Stimulated activated CD8-positive, alpha-beta memory T cell treated with anti-CD3 and anti-CD28 coated beads, Interleukin-4, amount 100 ng/mL, for 4 hours (primary cell): ENCODE results near the gene CBR3.
"Not testable (repeated sequence)": the region's sequence is repeated elsewhere in the genome, so short reads cannot be mapped to it uniquely, and the experiment has no call there.

ENCODE experiments used
- DNase-seq, 2 donors: peaks; one replicate each; pipeline ENCODE4 v3.0.0-alpha.2; 2020; ENCODE audit warnings: low read depth in 2 of 2, low spot score in 1 of 2

CBR3 gene

DNA sequence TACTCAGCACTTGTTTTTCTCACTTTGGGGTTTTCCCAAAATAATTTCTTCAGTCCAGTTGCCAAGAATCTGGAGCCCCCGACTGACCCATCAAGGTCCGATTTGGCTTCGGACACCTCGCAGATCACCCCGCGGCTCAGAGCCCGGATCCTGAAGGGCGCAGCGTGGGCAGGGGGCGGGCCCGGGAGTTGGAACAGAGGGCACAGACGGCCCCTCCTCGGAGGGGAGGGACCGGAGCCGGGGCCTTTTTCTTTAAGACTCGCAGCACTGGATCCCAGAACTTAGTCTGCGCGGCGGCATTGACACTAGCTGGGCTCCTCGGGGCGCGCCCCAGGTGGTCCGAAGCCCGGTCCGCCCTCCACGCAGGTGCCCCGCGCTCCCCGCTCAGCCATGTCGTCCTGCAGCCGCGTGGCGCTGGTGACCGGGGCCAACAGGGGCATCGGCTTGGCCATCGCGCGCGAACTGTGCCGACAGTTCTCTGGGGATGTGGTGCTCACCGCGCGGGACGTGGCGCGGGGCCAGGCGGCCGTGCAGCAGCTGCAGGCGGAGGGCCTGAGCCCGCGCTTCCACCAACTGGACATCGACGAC lies at the start of gene CBR3:
Gene CBR3 (plus strand): TSS at position 277 of the 588 bp plus-strand sequence. CDS start 114 bp downstream, at position 391.
- no peak for DNase-seq

DNA sequence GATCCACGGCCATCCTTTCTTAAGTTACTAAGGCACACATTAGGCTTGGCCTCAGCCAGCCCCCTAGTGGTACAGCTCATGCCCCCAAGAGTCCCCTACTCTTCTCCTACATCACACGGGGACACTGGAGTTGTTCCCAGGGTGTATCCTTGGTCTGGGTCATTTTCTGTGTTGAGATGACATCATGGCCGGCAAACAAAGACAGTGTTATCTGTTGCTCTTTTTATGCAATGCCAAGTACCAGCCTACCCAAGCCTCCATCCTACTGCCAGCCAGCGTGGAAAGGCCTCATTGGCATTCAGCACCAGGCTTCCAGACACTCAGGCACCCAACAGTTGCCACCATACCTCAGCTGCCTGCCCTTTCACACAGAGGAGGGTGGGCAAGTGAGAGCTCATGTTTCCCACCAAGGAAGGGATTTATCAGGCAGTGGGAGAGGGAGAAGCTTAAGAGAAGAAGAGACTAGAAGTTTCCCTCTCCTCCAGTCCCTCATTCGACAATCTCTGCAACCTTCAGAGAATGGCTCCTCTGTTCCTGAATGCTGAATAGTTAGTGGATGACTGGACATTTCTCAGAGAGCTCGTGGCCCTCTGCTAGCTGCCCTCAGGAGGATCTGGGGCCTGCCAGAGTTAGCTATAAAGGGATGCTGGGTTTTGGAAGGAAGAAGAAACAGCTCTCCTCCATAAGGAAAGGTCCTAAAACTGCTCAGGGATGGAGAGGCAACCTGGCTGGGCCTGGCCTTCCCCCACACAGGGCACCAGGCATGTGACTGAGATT lies 47.3 kb upstream of the CBR3 start:
- DNase-seq: no peak

DNA sequence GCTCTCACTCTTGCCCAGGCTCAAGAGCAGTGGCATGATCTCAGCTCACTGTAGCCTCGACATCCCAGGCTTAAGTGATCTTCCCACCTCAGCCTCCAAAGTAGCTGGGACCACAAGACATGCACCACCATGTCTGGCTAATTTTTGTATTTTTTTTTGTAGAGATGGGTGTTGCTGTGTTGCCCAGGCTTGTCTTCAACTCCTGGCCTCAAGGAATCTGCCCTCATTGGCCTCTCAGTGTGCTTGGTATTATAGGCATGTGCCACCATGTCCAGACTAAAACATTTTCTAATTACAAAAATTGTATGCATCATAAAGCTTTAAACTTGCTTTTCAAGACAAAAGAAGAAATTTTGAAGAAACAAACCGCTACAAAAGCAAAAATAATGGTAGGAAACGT lies 44.9 kb upstream of the CBR3 start:
- no peak for DNase-seq

DNA sequence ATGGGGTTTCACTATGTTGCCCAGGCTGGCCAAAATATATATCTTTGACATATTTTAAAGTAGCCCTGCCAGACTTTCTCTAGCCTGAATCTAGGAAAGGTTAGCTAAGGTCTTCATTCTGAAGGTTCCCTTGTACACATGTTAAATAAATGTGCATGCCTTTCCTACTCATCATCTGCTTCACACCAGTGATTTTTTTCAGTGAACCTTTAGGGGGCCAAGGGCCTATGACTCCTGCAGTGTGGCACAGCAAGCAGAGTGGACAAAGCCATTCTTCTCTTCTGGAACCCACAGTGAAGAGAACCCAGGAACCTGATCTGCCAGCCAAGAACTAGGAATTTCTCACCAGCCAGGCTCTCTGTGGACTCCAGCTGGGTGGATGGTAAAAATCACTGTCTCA lies 42.2 kb upstream of the CBR3 start:
- DNase-seq: no peak

DNA sequence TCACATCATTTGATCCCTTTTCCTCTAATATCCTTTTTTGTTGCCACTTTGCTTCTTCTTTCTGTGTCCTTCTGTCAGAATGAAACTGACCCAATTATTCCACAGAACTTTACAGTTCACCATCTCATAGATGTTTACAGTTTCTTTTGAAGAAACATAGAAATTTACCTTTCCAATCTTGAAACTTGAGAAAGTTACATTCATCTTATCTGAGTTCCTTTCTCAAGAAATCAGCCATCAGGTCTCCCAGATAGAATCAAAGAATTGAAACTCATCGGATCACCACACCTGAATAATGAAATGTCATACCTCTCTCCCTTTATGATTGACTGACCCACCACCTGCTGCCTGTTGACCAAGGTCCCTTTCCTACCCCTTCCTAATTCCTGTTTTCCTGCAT lies 41.4 kb upstream of the CBR3 start:
- DNase-seq: no peak

DNA sequence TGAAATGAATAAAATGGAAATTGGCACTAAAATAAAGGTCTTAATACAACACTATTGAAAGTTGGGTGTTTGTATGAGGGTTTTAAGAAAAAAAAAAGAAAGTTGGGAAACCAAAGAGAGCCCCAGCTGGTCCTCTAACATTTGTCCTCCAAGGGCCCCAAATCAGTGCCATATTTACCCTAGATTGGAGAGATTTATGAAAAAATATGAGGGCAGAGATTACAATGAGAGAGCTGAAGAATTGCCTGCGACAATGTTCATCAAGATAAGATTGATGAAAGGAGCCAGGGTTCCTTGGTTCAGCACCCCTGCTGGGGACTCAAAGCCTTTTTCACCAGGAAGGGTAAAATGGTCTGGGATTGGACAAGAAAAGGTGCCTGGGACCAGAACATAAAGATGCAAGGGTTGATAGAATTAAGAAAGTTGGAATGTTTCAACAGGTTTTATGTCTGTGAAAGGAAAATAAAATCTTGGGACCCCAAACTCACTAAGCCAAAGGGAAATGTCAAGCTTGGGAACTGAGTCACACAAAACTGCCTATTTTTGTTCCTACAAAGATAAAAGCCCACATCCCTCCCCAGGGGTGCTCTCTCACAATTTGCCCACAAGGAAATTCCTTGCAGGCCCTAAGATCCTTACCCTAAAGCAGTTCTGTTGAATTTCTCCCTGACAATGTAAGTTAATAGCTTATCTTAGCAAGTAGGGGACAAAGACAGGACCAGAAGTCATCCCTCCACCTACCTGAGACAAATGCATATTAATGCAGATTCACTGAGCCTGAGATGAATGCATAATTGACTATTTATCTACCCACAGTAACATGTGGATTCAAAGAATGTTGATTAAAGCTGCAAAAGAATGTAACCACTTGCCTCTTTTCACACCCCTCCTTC lies 38.2 kb upstream of the CBR3 start:
- DNase-seq: no peak

DNA sequence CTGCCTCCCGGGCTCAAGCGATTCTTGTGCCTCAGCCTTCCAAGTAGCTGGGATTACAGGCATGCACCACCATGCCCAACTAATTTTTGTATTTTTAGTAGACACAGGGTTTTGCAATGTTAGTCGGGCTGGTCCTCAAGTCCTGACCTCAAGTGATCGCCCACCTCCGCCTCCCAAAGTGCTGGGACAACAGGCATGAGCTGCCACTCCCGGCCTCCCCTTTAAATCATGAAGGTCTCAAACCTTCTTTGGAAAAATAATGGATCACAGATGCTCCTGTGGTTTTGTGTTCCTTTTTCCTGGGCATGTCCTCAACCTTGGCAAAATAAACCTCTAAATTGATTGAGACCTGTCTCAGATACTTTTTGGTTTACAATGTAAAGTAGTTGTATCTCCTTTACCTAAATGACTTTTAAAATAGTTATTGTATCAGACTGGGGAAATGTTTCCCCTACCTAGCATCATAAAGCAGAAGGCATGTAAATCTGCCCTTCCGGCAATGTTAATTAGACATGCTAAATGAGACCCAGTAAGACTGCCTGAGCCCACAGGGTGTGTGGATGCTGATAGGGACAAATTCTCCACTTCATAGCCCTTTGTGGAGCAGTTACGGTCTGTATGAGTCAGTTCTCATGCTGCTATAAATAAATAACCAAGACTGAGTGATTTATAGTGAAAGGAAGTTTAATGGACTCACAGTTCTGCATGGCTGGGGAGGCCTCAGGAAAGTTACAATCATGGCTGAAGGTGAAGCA lies 37.3 kb upstream of the CBR3 start:
- no peak for DNase-seq

DNA sequence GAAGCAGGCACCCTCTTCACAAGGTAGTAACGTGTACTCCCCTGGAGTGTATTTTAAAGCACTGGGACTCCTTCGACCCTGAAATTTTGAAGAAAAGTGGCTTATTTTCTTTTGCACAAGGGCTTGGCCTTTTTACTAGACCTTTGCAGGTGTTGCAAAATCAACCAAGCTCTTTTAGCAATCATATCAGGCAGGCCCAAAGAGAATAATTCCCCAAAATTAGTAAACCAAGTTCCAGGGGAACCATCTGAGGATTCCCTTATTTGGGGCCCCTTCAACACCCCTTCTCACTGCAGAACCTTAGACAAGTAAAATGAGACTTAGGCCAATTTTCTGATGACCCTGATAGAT lies 36.7 kb upstream of the CBR3 start:
- no peak for DNase-seq

DNA sequence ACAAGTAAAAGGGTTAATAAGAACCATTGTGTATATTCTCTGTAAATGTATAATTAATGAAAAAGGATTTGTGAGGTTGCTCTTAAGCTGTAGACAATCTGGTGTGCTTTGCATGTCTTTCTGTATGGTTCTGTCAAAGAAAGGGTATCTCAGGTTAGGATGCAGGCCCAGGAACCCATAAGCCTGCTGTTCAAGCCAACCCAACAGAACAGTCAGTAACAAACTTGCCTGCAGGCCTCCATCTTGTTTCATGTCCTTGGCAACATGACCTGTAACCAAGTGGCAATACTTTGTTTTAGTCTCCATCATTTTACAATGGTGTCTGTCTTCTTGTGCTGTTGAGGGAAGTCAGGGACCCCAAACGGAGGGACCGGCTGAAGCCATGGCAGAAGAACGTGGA lies 35.9 kb upstream of the CBR3 start:
- DNase-seq: no peak

DNA sequence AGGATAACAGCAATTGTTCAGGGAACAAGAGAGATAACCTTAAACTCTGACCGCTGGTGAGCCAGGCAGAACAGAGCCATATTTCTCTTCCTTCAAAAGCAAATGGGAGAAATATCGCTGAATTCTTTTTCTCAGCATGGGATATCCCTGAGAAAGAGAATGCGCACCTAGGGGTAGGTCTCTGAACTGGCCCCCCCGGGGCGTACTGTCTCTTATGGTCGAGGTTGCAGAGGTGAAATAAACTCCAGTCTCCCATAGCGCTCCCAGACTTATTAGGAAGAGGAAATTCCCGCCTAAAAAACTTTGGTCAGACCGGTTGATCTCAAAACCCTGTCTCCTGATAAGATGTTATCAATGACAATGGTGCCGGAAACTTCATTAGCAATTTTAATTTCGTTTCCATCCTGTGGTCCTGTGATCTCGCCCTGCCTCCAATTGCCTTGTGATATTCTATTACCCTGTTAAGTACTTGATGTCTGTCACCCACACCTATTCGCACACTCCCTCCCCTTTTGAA lies 35.1 kb upstream of the CBR3 start:
- DNase-seq: not testable (repeated sequence)

DNA sequence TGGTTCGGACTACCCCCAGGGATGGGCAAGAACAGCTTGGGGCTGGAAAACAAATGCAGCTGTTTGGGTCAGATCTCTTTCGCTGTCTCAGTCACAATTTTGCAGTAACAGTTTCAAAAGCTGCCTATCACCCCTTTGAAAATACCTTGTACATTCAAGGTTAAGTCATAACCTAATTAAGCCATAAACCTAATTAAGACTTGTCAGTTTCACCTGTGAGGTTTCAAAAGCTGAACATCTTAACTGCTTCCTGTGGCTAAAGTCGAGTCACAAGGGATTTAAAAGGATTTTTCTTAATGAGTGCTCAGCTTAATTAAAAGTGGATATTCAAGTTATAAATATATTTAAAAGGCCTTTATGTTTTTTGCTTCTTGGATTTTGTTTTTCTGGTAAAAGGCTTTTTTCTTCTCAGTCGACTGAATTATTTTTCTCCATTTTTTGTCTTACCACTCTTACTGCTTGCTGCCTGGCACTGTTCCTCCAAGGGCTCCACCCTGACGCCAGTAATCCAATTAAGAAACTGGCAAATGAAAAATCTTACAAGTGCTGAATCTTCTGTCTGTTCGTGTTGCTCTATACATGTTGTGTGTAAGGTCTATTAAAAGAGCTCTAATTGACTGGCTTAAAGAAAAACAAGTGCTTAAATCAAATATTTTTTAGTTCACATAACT lies 33.8 kb upstream of the CBR3 start:
- DNase-seq: no peak

DNA sequence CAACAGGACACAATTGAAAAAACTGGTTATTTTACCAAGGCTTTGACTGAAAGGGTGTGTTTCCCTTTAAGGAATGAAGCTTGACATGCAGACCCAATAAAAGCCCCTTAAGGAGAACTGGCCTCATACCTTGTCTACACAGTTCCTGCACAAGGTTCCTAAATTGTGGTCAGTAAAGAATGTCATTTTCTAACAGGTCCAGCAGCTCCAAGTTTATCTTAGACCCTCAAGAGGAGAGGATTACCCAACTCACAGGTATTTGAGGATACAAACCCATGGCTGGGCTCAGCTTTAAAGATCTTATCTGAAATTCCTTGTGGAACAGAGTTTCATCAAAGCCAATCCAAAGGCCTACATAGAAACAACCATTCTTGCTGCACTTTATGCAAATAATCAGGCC lies 31.4 kb upstream of the CBR3 start:
- DNase-seq: no peak

DNA sequence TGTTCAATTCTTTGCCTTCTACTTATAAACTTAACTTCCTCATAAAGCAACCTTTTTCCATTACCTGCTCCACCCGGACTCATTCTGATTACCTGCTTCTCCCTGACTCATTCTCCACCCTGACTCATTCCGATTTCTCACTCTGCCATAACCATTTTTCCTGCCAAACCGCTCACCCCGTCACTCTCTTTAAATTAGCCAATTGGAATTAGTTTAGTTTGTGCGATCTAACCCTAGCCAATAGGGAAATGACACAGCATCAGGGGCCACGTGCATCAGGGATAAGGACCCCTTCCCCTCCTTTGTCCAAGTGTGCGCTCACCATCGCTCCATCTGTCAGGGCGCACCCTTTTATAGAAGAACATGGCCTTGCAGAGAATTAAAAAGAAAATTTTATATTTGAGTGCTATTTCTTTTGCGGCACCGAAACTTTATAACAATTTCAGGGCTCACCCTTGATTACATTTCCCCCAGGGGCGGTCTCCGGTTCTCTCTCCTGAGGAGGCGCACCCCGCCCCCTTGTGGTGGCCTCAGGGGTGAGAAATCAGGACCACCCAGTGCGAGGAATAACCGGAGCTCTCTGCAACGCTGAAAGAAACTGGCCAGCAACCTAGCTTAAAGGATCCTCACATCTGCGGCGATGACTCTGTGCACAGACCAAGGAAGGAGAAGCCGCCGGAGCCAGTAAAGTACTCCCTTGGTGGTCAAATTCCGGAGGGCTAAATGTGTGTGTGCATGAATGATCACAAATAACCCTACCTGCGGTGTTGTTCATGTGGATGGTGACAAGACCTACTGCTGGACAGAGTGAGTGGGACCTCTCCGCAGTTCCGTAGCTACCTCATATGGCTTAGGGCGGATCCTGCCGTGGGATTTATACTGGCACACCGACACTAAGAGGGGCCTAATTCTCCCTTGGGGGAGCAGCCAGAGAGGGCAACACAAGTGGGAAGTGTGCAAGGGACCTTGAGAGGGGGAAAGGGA lies 30.3 kb upstream of the CBR3 start:
- peak; percentile 15 to 46 for DNase-seq

DNA sequence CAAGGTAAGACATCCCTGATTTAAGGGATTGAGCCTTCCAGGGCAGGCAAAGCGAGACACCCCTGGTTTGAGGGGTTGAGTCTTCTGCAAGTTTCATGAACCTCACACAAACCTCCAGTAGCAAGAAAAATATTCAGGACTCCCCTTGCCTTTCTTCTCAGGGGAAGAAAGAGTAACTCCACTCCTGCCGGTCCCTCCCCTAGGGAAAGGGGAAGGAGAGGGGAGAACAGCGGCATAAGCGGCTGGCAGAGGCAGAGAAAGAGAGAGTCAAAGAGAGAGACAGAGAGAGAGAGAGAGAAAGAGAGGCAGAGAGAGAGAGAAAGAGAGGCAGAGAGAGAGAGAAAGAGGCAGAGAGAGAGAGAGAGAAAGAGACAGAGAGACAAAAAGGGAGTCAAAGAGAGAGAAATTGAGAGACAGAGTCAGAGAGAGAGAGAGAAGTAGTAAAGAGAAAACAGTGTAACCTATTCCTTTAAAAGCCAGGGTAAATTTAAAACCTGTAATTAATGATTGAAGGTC lies 29.5 kb upstream of the CBR3 start:
- no peak for DNase-seq

DNA sequence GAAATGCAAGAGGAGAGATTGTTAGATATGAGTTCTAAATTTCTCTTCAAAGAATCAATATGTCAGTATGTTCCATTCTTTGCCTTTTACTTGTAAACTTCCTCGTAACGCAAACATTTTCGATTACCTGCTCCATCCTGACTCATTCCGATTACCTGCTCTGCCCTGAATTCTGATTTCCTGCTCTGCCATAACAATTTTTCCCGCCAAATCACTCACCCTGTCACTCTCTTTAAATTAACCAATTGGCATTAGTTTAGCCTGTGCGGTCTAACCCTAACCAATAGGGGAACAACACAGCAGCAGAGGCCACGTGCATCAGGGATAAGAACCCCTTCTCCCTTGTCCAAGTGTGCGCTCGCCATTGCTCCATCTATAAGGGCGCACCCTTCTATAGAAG lies 25.0 kb upstream of the CBR3 start:
- no peak for DNase-seq

DNA sequence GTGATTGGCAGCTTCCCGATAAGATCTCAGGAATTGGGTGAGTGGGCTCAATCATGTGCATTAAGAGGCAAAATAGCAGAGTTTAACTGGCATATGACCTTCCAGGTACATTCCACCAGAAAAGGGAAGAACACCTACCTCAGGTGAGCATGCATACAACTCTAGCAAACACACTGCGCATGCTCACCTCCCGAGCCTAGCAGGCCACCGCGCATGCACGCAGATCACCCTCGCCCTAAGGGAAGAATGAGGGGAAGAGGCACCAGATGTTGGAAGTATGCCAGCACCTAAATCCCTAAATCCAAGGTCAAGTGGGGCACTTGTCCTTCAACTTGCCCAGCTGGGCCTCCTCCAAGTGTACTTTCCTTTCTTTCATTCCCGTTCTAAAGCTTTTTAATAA lies 23.6 kb upstream of the CBR3 start:
- DNase-seq: no peak

DNA sequence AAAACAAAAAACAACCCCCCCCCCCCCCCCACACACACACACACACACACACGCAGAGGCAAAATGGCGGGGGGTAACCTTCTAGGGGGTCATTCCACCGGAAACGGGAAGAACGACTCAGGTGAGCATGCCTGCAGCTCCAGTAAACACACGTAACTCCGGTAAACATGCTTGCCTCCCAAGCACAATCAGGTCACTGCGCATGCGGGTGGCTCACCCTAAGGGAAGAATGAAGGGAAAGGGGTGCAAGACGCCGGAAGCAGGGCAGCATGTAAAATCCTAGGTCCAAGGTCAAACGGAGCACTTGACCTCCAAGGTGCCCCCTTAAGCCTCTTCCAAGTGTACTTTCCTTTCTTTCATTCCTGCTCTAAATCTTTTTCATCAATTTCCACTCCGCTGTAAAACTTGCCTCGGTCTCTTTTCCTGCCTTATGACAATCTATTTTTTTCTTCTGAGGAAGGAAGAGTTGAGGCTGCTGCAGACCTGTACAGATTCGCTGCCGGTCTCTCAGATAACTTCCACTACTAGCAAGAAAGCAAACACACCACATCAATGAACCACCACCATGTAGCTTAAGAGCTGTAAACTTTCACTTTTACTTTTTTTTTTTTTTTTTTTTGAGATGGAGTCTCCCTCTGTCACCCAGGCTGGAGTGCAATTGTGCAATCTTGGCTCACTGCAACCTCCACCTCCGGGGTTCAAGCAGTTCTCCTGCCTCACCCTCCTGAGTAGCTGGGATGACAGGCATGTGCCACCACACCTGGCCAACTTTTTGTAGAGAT lies 21.0 kb upstream of the CBR3 start:
- no peak for DNase-seq

DNA sequence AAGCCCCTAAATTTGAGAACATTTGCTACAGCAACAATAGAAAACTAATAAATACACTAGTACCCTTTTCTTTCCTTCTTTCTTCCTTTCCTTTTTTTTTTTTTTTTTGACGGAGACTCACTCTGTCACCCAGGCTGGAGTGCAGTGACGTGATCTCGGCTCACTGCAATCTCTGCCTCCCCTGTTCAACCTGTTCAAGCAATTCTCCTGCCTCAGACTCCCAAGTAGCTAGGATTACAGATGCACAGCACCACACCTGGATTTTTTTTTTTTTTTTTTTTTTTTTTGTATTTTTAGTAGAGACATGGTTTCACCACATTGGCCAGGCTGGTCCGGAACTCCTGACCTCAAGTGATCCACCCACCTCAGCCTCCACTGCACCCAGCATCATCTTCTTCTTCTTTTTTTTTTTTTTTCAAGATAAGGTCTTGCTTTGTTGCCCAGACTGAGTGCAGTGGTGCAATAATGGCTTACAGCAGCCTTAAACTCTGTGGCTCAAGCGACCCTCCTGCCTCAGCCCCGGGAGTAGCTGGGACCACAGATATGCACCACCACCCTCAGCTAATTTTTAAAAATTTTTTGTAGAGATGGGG lies 19.6 kb upstream of the CBR3 start:
- DNase-seq: no peak
